Hepatocyte (in vitro differentiated cells): Measurements from ENCODE around the gene FBXO41.
"Not testable (repeated sequence)": the region's sequence is repeated elsewhere in the genome, so short reads cannot be mapped to it uniquely, and the experiment has no call there.

ENCODE experiments used
- CTCF ChIP-seq: fragments of 200-600 bp; sonication (generic); IDR thresholded peaks from 2 replicates; pipeline ENCODE4 v1.5.1; 2016; ENCODE audit warnings: antibody characterized with exemption, mild to moderate bottlenecking; ENCODE audit not compliant: poor library complexity
- EZH2 ChIP-seq: fragments of 200-600 bp; sonication (generic); IDR thresholded peaks from 2 replicates; pipeline ENCODE4 v1.6.1; 2016; ENCODE audit warnings: antibody characterized with exemption, mild to moderate bottlenecking, borderline replicate concordance
- EZH2phosphoT487 ChIP-seq: fragments of 200-600 bp; sonication (generic); IDR thresholded peaks from one replicate; pipeline ENCODE4 v1.6.1; 2018; ENCODE audit warnings: antibody characterized with exemption, mild to moderate bottlenecking, low read depth, moderate library complexity; ENCODE audit not compliant: unreplicated experiment, severe bottlenecking

GRCh38 chr2:73262691-73263429 is 21.4 kb downstream of the FBXO41 start:
- not testable (repeated sequence) for TF ChIP-seq CTCF, EZH2, EZH2phosphoT487
